ENCODE data around the gene TCERG1. TPM values are rescaled to one million over a fixed set of nuclear protein-coding genes. Genes with fewer than 3 reads are reported as not detected.

TCERG1 gene
- total RNA-seq, 3 donors from 2014 or later: 48.0 to 119 (median 79.3) TPM

DNA sequence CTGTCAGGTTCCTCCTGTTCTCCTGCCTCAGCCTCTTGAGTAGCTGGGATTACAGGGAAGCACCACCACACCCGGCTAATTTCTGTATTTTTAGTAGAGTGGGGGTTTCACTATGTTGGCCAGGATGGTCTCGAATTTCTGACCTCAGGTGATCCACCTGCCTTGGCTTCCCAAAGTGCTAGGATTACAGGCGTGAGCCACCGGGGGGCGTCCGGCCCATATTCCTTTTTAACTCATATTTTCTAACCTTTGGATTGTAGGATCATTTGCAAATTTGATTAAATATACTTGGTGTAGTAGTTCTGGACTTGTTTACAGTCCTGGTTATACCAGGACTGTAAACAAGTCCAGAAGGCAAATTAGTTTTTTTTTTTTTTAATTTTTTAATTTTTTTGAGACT lies 4.3 kb downstream of the TCERG1 start:
- H3K36me3 ChIP-seq: no peaks in the 10 kb centered on the region
- DNase-seq (ENCODE audit: low spot score in 2 of 2): no peak
- no peak overlapping the region for H3K27ac ChIP-seq
- TF ChIP-seq, protein P1, sequence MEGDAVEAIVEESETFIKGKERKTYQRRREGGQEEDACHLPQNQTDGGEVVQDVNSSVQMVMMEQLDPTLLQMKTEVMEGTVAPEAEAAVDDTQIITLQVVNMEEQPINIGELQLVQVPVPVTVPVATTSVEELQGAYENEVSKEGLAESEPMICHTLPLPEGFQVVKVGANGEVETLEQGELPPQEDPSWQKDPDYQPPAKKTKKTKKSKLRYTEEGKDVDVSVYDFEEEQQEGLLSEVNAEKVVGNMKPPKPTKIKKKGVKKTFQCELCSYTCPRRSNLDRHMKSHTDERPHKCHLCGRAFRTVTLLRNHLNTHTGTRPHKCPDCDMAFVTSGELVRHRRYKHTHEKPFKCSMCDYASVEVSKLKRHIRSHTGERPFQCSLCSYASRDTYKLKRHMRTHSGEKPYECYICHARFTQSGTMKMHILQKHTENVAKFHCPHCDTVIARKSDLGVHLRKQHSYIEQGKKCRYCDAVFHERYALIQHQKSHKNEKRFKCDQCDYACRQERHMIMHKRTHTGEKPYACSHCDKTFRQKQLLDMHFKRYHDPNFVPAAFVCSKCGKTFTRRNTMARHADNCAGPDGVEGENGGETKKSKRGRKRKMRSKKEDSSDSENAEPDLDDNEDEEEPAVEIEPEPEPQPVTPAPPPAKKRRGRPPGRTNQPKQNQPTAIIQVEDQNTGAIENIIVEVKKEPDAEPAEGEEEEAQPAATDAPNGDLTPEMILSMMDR (IDR thresholded peaks at IDR 0.05): no peak
- TF ChIP-seq POLR2AphosphoS5 (IDR thresholded peaks at IDR 0.05) (no peak), POLR2A (IDR thresholded peaks at IDR 0.05) (no peak)
- no peak overlapping the region for H3K4me3 ChIP-seq
- intact Hi-C loops (cut with DNase I; ENCODE audit: low total_unique reads): no loop called here
- H3K27me3 ChIP-seq: no peaks in the 10 kb centered on the region
- no peaks in the 10 kb centered on the region for H3K9me3 ChIP-seq
- peaks cover 3 to 19% of the 10 kb centered on the region in 2 donors for H3K4me1 ChIP-seq

DNA sequence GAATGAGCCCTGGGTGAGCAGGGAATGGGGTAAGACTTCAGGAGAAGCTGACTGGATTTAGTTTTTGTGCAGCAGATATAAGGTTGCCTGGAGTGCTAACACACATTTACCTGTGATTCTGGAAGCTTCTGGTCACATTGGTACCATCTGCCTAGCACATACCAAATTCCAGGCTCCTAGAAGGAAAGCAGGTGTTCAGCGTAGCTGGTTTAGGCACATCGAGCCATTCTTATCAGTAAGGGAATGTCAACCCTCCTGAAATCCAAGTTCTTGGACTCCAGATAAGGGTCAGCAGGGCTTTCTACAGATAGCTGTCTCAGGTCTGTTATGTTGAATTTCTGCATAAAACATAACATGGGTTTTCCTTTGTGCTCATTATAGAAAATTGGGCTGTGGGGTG lies 10.3 kb downstream of the TCERG1 start:
- Histone ChIP-seq H3K36me3 (no peaks in the 10 kb centered on the region), H3K4me1 (no peaks in the 10 kb centered on the region), H3K27me3 (no peaks in the 10 kb centered on the region), H3K27ac (no peak overlapping the region), H3K4me3 (no peak overlapping the region), H3K9me3 (no peaks in the 10 kb centered on the region)
- TF ChIP-seq, protein P1 (IDR thresholded peaks at IDR 0.05): no peak
- no peak for TF ChIP-seq POLR2AphosphoS5 (IDR thresholded peaks at IDR 0.05)
- no peak for TF ChIP-seq POLR2A (IDR thresholded peaks at IDR 0.05)
- intact Hi-C loops (cut with DNase I; ENCODE audit: low total_unique reads): no loop called here
- DNase-seq (ENCODE audit: low spot score in 2 of 2): no peak

GRCh38 chr5:146458894-146459293 lies 11.8 kb downstream of the TCERG1 start:
- intact Hi-C loops (cut with DNase I; ENCODE audit: low total_unique reads): no loop called here
- H3K4me1 ChIP-seq: no peaks in the 10 kb centered on the region
- DNase-seq (ENCODE audit: low spot score in 2 of 2): no peak
- H3K27me3 ChIP-seq: no peaks in the 10 kb centered on the region
- H3K9me3 ChIP-seq: no peaks in the 10 kb centered on the region
- H3K27ac ChIP-seq: no peak overlapping the region
- no peaks in the 10 kb centered on the region for H3K36me3 ChIP-seq
- H3K4me3 ChIP-seq: no peak overlapping the region
- TF ChIP-seq POLR2AphosphoS5 (IDR thresholded peaks at IDR 0.05) (no peak), POLR2A (IDR thresholded peaks at IDR 0.05) (no peak)
- TF ChIP-seq, protein P1 (IDR thresholded peaks at IDR 0.05): no peak

GRCh38 chr5:146461319-146461718 lies 14.2 kb downstream of the TCERG1 start:
- H3K9me3 ChIP-seq: no peaks in the 10 kb centered on the region
- no peak for TF ChIP-seq POLR2AphosphoS5 (IDR thresholded peaks at IDR 0.05)
- intact Hi-C loops (cut with DNase I; ENCODE audit: low total_unique reads): no loop called here
- no peaks in the 10 kb centered on the region for H3K36me3 ChIP-seq
- no peaks in the 10 kb centered on the region for H3K4me1 ChIP-seq
- no peak for DNase-seq (ENCODE audit: low spot score in 2 of 2)
- H3K27me3 ChIP-seq: no peaks in the 10 kb centered on the region
- no peak overlapping the region for H3K27ac ChIP-seq
- no peak overlapping the region for H3K4me3 ChIP-seq

DNA sequence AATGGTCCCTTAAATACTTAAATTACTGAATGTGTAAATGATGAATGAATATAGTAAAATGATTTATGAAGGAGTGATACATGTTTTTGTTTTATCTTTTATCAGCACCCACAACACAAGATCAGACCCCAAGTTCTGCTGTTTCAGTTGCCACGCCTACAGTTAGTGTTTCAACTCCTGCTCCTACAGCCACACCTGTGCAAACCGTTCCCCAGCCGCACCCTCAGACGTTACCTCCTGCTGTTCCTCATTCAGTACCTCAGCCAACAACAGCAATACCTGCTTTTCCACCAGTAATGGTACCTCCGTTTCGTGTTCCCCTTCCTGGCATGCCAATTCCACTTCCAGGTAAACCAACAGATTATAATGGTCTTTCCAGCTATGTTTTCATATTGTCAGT lies 16.3 kb downstream of the TCERG1 start:
- no peaks in the 10 kb centered on the region for H3K4me1 ChIP-seq
- H3K27ac ChIP-seq: no peak overlapping the region
- no peaks in the 10 kb centered on the region for H3K36me3 ChIP-seq
- H3K27me3 ChIP-seq: no peaks in the 10 kb centered on the region
- no peaks in the 10 kb centered on the region for H3K9me3 ChIP-seq
- no peak for DNase-seq (ENCODE audit: low spot score in 2 of 2)
- intact Hi-C loops (cut with DNase I; ENCODE audit: low total_unique reads): no loop called here
- no peak overlapping the region for H3K4me3 ChIP-seq
- TF ChIP-seq POLR2A (IDR thresholded peaks at IDR 0.05) (no peak), POLR2AphosphoS5 (IDR thresholded peaks at IDR 0.05) (no peak)
- TF ChIP-seq, protein P1 (IDR thresholded peaks at IDR 0.05): no peak
